Cardiac fibroblast (primary cell): ENCODE data around the gene RAB3GAP1.
A peak's percentile ranks its signal among the peaks of the same experiment; 100 is the strongest.

Source experiments
- DNase-seq, 2 donors: peaks; one replicate each; pipeline versions ENCODE4 v3.0.0 to v3.0.0-alpha.2; 2010; ENCODE audit warnings: low read depth in 2 of 2
- H3K4me3 ChIP-seq, 2 donors: replicated peaks in 1 of 2; 1 replicate in 1 of 2; 2 replicates in 1 of 2; pipeline ENCODE4 v1.5.1; 2011; ENCODE audit warnings: low read depth in 2 of 2, low read length in 2 of 2, mild to moderate bottlenecking in 2 of 2, moderate library complexity in 1 of 2
- TF ChIP-seq, protein P1 (sequence below): IDR thresholded peaks from one replicate; pipeline ENCODE4 v1.5.1; 2011; ENCODE audit warnings: low read depth, mild to moderate bottlenecking, low read length, inconsistent platforms

RAB3GAP1 gene

DNA sequence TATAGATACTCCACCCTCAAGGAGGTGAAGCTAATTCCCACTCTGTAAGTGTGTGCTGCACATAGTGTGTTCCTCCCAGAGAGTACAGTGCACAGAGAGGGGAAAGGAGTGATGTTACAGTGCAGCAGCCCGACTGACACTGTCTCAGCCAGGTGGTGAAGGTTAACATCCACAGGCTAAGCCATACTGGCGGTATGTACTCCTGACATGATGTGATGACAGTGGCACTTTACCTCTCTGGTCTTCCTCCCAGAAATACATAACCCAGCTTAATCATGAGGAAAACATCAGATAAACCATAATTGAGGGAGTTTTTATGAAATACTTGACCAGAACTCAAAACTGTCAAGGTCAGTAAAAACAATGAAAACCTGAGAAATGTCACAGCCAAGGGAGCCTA, 107.1 kb downstream of the RAB3GAP1 start:
- TF ChIP-seq, protein P1, sequence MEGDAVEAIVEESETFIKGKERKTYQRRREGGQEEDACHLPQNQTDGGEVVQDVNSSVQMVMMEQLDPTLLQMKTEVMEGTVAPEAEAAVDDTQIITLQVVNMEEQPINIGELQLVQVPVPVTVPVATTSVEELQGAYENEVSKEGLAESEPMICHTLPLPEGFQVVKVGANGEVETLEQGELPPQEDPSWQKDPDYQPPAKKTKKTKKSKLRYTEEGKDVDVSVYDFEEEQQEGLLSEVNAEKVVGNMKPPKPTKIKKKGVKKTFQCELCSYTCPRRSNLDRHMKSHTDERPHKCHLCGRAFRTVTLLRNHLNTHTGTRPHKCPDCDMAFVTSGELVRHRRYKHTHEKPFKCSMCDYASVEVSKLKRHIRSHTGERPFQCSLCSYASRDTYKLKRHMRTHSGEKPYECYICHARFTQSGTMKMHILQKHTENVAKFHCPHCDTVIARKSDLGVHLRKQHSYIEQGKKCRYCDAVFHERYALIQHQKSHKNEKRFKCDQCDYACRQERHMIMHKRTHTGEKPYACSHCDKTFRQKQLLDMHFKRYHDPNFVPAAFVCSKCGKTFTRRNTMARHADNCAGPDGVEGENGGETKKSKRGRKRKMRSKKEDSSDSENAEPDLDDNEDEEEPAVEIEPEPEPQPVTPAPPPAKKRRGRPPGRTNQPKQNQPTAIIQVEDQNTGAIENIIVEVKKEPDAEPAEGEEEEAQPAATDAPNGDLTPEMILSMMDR, result no peak
- H3K4me3 ChIP-seq, result no peak overlapping the region
- DNase-seq, result no peak

DNA sequence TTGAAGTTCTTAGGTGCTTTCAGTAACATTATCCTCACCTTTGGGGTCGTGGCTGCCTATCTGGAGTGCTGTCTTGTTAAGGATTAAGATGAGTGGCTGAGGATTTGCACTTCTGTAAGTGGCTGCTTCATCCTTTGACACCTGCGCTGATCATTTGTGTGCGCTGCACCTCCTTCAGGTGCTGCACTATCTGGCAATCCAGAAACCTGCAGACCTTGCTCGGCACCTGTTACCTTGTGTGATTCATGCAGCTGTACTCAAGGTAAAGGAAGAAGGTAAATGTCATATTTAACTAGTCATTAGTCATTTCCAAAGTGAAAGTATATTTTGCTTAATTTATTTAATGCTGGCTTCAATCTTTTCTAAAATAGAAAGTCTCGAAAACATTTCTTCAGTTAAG, 110.3 kb downstream of the RAB3GAP1 start:
- TF ChIP-seq, protein P1, result no peak
- DNase-seq, result no peak
- H3K4me3 ChIP-seq, result no peak overlapping the region

GRCh38 chr2:135162786-135163185, 110.7 kb downstream of the RAB3GAP1 start:
- DNase-seq, result no peak
- H3K4me3 ChIP-seq, result no peak overlapping the region
- TF ChIP-seq, protein P1, result no peak

DNA sequence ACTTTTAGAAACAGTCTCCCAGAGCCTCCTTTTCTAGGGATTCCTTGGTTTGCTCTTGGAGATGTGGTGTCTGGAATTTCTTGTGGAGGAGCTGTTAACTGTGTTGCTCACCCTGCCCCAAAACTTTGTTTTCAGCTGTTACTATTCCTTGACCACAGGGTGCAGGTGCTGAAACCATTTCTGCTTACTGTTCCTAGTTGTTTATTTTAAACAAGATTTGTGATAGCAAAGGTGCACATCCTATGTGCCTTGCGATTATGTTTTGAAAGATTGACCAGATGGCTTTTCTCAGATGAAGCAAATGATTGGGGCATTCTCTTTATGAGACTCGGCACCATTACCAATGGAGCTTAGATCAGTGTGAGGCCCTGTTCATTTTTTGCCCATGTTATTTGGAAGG, 111.2 kb downstream of the RAB3GAP1 start:
- no peak overlapping the region for H3K4me3 ChIP-seq
- TF ChIP-seq, protein P1, result no peak
- DNase-seq, result no peak

GRCh38 chr2:135163901-135164300, 111.8 kb downstream of the RAB3GAP1 start:
- no peak for DNase-seq
- H3K4me3 ChIP-seq, result no peak overlapping the region
- TF ChIP-seq, protein P1, result no peak

DNA sequence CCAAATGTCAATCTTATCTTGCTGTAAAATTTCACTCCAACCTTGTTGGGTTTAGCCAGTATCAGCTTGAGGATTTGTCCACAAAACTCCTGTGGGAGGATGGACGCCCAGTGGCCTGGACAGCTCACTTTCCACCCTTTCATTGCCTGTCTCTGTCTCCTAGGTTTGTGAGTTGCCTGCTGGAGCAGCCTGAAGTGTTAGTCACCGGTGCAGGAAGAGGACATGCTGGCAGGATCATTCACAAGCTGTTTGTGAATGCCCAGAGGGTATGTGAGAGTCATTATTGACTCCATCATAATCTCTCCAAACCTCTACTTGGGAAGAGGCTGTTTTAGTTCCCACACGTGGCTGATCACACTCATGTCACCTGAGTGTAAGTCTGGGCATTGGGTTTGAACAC, 112.3 kb downstream of the RAB3GAP1 start:
- no peak overlapping the region for H3K4me3 ChIP-seq
- TF ChIP-seq, protein P1, result no peak
- DNase-seq, result peak; percentile 29 to 81

- no peak for DNase-seq
- TF ChIP-seq, protein P1, result no peak
- H3K4me3 ChIP-seq, result no peak overlapping the region
Observed at GRCh38 chr2:135167273-135167672, 115.2 kb downstream of the RAB3GAP1 start.
